GDM1 (cell line): ENCODE data around the gene MSH6.
A peak's percentile ranks its signal among the peaks of the same experiment; 100 is the strongest.

Experiments
- DNase-seq: peaks from one replicate; lab custom pipeline; 2025; lab: John Stamatoyannopoulos, UW

The MSH6 gene

GRCh38 chr2:47783486-47784351 is 774 bp downstream of the MSH6 start:
- DNase-seq: peak; percentile 46

GRCh38 chr2:47784352-47784851 is 1.5 kb downstream of the MSH6 start:
- no peak for DNase-seq

GRCh38 chr2:47785986-47786385 is 3.0 kb downstream of the MSH6 start:
- DNase-seq: peak; percentile 42

- DNase-seq: no peak
Measured at GRCh38 chr2:47796090-47796697, 13.2 kb downstream of the MSH6 start.

- DNase-seq: no peak
Measured at GRCh38 chr2:47798631-47799030, 15.7 kb downstream of the MSH6 start.

GRCh38 chr2:47799031-47799609 is 16.2 kb downstream of the MSH6 start:
- no peak for DNase-seq

- DNase-seq: no peak
Measured at GRCh38 chr2:47801118-47801517, 18.2 kb downstream of the MSH6 start.

- DNase-seq: no peak
Measured at GRCh38 chr2:47803363-47803762, 20.4 kb downstream of the MSH6 start.

- DNase-seq: no peak
Measured at GRCh38 chr2:47803770-47804169, 20.8 kb downstream of the MSH6 start.

GRCh38 chr2:47805850-47806249 is 22.9 kb downstream of the MSH6 start:
- no peak for DNase-seq

- no peak for DNase-seq
Measured at GRCh38 chr2:47808614-47809013, 25.7 kb downstream of the MSH6 start.

GRCh38 chr2:47809903-47810302 is 27.0 kb downstream of the MSH6 start:
- DNase-seq: no peak

- DNase-seq: no peak
Measured at GRCh38 chr2:47810850-47811249, 27.9 kb downstream of the MSH6 start.

GRCh38 chr2:47811668-47812067 is 28.7 kb downstream of the MSH6 start:
- DNase-seq: no peak

GRCh38 chr2:47815764-47816163 is 32.8 kb downstream of the MSH6 start:
- no peak for DNase-seq

GRCh38 chr2:47818777-47819176 is 35.8 kb downstream of the MSH6 start:
- no peak for DNase-seq

GRCh38 chr2:47819834-47820233 is 36.9 kb downstream of the MSH6 start:
- DNase-seq: no peak

- DNase-seq: no peak
Measured at GRCh38 chr2:47822518-47822917, 39.6 kb downstream of the MSH6 start.

GRCh38 chr2:47833516-47833968 is 50.6 kb downstream of the MSH6 start:
- no peak for DNase-seq

GRCh38 chr2:47838249-47838648 is 55.3 kb downstream of the MSH6 start:
- DNase-seq: no peak

GRCh38 chr2:47838686-47839085 is 55.7 kb downstream of the MSH6 start:
- DNase-seq: no peak

- DNase-seq: no peak
Measured at GRCh38 chr2:47842846-47843245, 59.9 kb downstream of the MSH6 start.

- no peak for DNase-seq
Measured at GRCh38 chr2:47843407-47843806, 60.5 kb downstream of the MSH6 start.
